HuH-7 (cell line): Measurements from ENCODE around the gene UBE2E2.

Experiments used
- DNase-seq: peaks from one replicate; pipeline ENCODE4 v3.0.0; 2011; ENCODE audit warnings: low spot score

The UBE2E2 gene

DNA sequence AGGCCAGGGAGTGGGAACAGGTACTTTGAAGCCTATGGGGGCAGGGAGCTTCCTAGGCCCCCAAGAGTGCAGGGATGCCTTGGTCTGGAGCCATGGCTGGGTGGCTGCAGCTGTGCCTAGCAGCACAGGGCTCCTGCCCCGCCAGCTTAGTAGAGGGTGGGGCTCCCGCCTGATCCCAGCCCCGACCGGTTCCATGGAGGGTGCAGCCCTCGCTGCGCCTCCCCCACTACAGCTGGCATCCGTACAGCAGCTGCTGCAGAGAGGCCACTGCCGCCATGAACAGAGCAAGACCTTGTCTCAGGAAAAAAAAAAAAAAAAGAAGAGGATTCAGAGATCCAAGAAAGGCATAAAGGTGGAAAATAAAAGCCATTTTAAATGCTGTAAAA, 277.2 kb downstream of the UBE2E2 start:
- no peak for DNase-seq

DNA sequence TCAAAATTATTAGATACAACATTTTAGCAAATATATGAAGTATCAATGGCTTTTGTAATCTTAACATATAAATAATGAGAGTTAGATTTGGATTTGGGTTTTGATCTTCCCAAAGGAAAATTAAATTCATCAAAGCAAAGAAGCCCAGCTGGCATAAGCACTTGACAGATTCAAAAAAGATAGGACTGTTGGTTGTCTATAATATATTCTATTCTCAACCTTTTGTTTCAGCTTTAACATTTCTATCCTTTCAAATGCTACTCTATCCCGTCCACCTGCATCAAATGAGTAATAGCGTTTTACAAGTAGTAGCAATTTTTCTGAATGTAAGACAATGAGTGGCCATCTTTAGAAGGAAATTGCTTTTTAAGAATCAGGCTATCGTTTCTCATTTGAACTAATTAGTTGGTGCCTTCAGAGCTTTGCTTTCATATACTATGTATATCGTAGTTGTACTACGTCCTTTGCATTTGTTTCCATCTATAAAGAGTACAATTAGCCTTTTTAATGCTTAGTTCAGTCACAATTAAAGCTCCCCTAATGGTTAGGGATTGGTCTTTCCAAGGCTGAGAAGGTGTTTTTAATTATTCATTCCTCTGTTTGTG, 278.0 kb downstream of the UBE2E2 start:
- no peak for DNase-seq

DNA sequence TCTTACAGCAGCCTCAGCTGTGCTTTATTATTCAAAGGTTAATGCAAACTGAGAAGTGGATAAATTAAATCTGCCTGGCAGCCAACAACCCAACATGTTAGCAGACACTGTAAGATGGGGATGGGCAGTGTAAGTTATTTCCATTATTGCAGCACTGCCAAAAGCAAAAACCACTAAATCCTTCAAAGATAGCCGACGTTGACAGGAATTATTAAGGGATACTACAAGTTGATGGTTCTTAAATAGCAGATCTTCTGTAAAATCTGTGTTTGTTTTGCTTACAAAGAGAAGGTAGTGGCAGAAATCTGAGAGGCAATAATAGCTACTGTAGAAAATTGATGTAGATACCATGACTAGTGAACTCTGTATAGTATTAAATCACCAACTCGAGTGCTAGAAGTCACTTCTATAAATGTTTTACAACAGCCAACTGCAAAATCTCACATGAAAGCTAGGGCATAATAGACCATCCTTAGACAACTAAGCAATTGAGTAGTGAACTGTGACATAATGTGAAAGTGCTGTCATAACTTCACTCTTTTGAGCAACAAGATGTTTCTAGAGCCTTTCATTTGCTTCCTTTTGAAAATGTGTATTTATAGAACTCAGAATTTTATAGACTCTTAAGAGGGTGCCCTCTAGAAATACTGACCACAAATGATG, 278.6 kb downstream of the UBE2E2 start:
- DNase-seq = no peak

DNA sequence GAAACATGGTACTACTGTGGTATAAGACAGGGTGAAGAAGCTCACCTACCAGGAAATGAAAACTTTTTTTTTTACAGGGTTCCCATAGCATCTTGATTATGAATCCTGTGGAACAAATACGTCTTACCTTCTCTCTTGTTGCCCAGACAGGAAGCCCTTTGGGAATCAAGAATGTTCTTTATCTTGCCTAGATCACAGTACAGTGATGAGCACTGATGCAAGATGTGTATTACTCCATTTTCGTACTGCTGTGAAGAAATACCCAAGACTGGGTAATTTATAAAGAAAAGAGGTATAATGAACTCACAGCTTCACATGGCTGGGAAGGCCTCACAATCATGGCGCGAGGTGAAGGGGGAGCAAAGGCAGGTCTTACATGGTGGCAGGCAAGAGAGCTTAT, 281.3 kb downstream of the UBE2E2 start:
- no peak for DNase-seq

DNA sequence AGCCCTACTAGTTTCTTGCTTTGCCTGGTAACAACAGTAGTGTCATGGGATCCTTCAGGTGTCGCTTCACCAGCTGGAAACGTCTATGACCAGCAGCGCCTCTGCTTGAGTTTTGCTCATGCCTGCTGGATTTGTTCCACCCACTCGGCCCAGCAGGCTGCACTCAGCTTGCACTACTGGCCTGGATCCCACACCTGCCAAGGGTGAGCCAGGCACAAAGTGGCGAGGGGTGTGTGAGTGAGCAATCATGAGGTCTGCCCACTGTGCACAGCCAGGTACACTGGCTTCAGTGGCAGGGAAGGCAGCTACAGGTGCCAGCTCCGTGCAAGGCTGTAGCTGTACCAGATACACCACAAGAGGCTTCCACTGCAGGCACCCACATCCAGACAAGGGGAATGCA, 282.8 kb downstream of the UBE2E2 start:
- DNase-seq = no peak

DNA sequence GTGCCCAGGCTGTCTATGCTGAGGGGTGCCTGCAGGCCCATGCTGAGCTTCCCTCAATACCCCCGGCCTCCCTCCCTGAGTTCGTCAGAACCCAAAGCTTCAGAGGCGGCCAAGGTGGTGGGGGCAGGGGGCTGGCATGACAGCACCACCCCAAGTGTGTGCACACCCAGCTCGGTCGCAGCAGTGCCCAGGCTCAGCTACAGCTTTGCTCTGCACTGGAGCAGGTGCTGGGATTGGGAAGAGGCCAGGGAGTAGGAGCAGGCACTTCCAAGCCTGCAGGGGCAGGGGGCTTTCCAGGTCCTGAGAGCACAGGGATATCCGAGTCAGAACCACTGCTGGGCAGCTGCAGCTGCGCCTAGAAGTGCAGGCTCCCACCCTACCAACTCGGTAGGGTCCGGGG, 283.9 kb downstream of the UBE2E2 start:
- DNase-seq = no peak

DNA sequence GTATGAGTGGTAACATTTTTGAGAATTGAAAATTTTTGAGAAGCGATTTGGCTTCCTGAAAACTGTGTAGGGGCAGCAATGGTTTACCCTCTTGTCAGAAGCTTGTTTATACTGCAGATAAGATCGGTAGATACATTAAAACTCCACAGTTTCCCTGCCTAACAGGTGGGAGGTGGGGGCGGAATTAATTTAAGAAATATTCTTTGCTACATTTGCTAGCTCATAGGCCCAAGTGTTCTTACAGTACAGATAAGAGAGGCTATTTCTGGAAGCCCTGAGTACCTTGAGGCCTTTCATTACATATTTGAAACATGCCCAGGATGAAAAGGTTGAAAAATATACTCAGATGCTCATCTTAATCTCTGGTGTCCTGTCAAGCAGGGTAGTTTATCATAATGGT, 285.5 kb downstream of the UBE2E2 start:
- no peak for DNase-seq

DNA sequence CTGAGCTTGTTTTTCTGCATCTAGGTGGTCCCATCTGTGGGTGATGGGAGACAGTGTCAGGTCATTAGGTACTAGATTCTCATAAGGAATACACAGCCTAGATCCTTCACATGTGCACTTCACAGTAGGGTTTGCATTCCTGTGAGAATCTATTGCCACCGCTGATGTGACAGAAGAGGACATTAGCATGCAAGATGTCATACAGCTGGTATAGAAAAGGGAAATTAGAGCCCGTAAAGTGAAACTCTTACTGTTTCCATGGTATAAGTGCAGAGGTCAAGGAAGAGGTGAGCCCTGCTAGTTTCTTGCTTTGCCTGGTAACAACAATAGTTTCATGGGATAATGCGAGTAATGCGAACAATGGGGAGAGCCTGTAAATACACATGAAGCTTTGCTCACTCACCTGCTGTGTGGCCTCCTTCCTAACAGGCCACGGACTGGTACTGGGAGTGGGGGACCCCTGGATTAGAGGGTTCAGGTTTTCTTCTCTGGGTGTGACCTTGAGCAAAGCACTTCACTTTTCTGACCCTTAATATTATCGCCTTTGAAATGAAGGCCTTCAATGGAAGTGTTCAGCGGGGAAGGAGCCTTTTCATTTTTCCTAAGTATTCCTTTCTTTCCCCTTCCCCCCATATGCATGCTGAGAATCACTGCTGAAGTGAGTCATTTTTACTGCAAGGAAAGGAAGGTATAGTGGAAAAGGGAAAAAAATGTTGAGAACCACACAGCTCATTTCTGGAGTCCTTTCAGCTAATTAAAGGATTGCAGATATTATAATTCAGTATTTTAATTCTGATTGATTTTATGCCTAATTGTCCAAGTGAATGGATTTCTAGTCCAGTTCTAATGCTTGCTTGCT, 286.4 kb downstream of the UBE2E2 start:
- no peak for DNase-seq

DNA sequence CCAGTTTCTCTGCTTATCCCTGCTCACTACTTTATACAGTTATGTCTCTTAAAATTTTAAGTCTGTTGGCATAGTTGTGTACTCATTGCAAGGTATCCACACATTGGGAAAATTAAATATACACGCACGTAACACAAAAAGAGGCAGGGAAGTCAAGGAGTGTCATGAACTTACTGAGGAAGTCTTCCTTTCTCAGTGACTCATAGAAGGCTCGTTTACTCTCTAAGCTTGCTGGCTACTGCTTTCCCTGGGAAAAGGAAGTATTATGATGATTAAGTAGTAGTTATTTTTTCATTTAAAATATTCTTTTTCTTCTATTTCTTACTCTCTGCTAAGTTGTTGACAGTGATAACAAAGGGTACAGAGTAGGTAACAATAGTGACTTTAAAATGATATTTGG, 287.3 kb downstream of the UBE2E2 start:
- DNase-seq = no peak

DNA sequence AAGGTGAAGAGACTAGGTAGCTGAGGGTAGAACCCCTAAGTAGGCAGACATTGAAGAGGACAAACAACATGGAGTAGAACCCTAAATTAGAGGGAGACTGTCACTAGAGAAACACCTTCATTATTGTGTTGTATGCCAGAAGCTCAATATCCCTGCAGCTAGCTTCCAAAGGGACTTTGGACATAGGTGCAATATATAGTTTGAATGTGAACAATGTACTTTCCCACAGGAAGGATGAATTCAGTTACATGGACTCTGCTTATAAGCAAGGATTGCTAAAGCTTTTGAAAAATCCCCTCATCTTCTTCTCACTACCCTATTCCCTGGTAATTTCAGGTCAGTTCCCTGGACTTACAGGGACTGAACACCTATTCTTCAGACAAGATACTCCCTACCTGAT, 288.9 kb downstream of the UBE2E2 start:
- no peak for DNase-seq

DNA sequence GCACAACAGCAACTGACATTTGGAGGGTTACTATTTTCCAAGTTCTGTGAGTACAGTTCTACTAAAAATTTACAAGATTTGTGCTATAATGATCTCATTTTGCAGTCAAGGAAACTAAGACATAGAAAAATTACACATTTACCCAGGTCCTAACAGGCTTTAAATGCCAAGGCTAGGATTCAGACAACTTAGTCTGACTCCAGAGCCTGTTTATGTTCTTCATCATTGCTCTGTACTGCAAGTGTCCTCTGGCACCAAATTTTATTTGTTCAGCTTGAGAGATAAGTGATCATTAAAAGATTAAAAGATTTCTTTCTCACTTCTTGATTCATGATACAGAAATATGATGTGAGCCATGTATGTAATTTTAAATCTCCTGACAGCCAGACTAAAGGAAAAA, 290.8 kb downstream of the UBE2E2 start:
- no peak for DNase-seq

DNA sequence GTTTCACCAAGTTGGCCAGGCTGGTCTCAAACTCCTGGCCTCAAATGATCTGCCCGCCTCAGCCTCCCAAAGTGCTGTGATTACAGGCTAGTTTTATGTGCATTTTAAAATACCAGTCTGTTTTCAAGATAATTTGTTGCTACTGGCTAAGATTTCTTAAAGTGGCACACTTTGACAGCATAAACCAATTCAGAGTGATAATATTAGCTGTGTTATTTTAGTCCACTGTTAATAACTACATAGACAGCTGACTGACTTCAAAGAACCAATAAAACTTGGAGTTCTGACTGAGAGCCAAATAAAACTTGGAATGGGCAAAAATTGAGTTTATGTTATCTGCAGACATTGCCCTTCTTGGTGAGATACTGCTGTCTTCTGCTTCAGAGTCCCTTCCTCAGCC, 291.8 kb downstream of the UBE2E2 start:
- DNase-seq = no peak

DNA sequence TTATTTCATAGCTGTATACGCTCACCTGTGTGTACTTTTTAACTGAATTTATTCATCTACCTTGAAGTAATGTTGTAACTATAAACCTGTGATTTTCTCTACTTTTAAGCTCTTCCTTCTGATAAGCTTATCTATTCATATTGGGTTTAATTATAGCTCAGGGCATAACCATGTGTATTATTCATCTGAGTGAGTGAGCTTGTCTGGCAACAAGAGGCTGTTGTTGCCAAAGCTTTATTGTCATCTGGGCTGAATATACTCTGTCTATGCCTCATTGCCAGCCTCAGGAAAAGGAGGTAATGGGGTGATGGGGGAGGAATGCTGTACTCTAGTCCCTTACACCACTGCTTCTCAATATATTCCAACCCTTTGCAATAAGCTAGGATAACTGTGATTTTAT, 292.4 kb downstream of the UBE2E2 start:
- DNase-seq = no peak

DNA sequence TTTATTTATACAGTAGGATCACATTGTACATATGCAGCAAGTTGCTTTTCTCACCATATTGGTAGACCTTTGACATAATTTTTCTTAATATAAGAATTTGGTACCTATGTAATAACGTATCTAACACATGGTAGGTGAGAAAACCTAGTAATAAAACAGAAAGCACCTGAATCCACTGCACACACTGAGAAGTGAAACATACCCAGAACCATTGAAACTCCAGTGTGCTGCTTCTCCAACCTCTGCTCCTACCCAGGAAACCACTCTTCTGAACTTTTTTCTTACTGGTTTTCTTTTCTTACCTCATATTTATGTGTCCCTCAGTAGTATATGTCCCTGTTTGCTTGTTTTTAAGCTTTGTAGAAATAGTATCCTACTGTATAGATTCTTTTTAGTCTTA, 293.0 kb downstream of the UBE2E2 start:
- DNase-seq = no peak

DNA sequence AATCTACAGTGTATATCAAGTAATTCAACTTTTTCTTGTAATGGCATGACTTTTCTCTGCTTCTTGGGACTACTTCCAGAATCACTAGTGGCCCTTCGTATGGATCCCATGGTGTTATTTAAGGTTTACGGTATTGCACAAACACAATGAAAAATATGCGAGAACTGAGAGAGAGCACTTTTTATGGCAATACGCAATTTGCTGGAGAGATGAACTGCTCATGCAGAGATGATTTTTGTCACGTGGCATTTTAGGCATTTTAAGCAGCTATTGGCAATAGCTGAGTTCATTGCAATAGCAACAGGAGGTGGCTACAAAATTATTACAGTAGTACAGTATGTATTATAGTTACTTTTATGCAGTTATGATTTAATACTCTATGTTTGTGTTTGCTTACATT, 294.0 kb downstream of the UBE2E2 start:
- no peak for DNase-seq

DNA sequence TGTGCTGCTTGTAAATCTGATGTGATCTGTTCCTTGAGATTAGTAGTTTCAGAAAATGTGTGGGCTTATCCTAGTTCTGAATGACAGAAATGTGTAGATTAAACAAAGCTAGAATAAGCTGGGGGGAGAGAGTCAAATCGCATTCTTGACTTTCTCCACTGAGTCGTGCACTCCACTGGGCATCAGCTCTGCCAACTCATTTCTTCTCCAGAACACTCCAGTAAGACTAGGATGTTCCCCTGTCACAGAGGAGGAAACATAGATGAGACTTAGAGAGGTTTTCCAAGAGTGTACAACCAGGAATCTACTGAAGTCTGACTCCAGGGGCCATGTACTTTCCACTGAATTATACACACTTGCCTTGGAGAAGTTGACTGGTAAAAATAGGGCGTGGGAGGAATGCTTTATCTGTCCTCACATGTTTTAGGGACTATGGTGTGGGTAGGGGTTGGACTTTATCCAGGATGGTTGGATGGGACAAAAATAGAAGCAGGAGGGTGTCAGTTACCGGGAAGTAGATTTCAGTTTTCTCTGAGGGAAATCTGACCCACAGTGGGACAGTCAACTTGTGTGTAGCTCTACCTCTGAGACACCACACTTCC, 298.2 kb downstream of the UBE2E2 start:
- DNase-seq = no peak

DNA sequence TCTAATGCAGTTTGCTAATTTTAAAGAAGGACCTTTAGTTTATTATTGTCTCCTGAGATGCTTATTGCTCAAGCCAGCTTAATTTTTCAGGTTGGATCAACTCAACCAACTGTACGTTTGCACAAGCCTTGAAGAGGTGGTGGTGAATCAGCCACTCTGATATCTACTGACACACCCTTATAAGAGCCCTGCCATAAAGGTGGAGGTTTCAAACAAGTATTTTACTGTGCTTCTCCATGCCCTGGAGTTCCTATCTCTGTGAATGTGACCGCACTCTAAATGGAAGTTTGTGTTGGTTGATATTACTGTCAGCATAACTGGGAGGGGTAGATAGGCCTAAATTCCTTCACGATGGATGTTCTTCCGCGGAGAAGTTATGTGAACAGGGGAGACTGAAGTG, 305.3 kb downstream of the UBE2E2 start:
- DNase-seq = no peak

DNA sequence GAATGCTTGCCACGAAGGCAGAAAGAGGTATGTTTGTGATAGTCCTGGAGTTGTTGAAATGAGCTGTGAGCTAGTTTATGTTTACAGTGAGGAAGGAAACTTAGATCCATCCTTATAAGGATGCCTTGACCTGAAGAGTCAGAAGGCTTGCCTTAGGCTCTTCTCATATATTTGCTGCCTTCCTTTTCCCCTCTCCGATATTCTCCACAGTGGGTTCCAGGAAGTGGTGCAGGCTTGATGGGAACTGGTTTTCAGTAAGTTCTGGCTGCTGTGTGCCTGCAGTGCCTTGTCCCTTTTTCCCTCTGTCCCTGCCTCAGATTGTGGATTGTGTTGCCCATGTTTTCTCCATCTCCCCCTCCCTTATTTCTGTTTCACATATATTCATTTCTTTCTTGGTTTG, 315.3 kb downstream of the UBE2E2 start:
- DNase-seq = no peak

DNA sequence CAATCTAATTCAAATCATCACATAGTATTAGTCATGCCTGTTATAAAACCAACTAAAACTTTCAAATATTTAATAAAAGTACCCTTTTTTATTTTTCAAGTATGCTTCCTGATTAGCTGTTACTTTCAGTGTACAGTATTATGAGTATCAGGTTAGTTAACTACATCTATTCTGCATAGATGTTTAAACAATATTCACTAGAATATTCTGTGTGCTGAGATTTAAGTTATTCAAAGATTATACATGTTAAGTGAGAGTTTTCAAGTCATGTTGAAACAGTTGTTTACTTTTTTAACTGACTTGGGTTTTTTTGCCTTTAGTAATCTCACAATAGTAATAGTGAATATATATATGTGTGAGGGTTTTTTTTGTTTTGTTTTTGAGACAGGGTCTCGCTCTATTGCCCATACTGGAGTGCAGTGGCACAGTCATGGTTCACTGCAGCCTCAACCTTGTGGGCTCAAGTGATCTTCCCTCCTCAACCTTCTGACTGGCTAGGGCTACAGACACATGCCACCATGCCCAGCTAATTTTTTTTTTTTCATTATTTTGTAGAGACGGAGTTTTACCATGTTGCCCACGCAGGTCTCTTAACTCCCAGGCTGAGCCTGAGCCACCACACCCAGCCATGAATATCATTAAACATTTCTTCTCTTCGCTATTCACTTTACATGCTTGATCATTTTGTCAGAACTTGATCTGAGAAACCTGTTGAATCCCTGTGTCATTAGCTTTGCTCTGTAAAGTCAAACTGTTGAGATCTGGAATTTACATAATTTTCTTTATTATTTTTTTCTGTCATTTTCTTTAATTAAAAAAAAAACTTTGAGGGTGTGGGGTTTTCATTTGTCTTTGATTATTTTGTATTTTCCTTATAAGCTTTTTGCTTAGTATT, 316.4 kb downstream of the UBE2E2 start:
- no peak for DNase-seq

DNA sequence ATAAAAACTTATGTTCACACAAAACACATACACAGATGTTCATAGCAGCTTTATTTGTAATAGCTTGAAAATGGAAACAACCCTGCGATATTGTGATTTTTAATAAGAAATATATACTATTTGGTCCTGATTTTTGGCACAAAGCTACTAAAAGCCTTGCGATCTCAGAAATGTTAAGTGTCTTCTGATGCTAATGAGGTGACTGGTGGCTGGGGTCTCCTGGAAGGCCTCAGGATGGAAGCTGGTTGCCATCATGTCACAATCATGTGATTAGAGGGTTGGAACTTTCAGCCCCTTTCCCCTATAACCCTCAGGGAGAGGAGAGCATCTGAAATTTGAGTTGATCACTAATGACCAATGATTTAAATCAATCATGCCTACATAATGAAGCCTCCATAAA, 324.2 kb downstream of the UBE2E2 start:
- no peak for DNase-seq

DNA sequence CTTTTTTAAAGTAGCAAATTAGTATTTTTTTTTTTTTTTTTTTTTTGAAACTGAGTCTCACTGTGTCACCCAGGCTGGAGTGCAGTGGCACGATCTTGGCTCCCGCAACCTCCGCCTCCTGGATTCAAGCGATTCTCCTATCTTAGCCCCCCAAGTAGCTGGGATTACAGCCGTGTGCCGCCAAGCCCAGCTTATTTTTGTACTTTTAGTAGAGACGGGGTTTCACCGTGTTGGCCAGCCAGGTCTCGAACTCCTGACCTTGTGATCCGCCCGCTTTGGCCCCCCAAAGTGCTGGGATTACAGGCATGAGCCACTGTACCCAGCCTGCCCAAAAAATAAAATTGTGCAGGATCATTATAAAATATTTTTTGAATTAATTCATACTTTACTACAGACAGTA, 330.5 kb downstream of the UBE2E2 start:
- DNase-seq = no peak

DNA sequence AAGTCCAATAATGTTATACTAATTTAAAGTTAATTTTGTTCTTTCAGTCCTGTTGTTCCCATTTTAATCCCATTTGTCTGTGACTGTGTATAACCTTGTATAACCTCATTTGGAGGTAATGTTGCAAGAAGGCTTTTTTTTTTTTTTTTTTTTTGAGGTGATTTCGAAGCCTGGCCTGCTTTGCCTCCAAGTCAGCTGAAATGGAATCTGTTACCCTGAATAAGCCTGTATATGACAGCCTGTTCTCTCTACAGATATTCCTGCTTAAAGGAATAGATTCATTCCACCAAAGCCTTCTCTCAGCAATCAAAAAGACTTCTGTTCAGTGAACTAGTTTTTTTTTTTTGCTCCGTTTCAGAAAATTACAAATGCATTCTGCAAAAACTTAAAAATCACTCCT, 330.9 kb downstream of the UBE2E2 start:
- DNase-seq = no peak
